GDM1 (cell line): ENCODE measurements around the gene DNM2.
"Not testable (repeated sequence)": the region's sequence is repeated elsewhere in the genome, so short reads cannot be mapped to it uniquely, and the experiment has no call there.

Source experiments
- DNase-seq: peaks from one replicate; lab custom pipeline; 2025; lab: John Stamatoyannopoulos, UW

The DNM2 gene

GRCh38 chr19:10725415-10725814 is 7.5 kb downstream of the DNM2 start:
- no peak for DNase-seq

GRCh38 chr19:10726268-10726667 is 8.4 kb downstream of the DNM2 start:
- DNase-seq: no peak

- no peak for DNase-seq
These were observed 9.9 kb downstream of the DNM2 start for GRCh38 chr19:10727685-10728201.

GRCh38 chr19:10729411-10729810 is 11.5 kb downstream of the DNM2 start:
- DNase-seq: no peak

GRCh38 chr19:10730932-10731331 is 13.1 kb downstream of the DNM2 start:
- no peak for DNase-seq

GRCh38 chr19:10735741-10736140 is 17.9 kb downstream of the DNM2 start:
- DNase-seq: no peak

- no peak for DNase-seq
These were observed 18.3 kb downstream of the DNM2 start for GRCh38 chr19:10736189-10736588.

GRCh38 chr19:10736916-10737551 is 19.2 kb downstream of the DNM2 start:
- no peak for DNase-seq

GRCh38 chr19:10737722-10738121 is 19.8 kb downstream of the DNM2 start:
- DNase-seq: no peak

- DNase-seq: no peak
These were observed 22.9 kb downstream of the DNM2 start for GRCh38 chr19:10740798-10741197.

GRCh38 chr19:10742476-10742875 is 24.6 kb downstream of the DNM2 start:
- DNase-seq: no peak

GRCh38 chr19:10744253-10744798 is 26.4 kb downstream of the DNM2 start:
- no peak for DNase-seq

GRCh38 chr19:10744801-10745293 is 27.0 kb downstream of the DNM2 start:
- DNase-seq: no peak

GRCh38 chr19:10746437-10746836 is 28.6 kb downstream of the DNM2 start:
- DNase-seq: not testable (repeated sequence)

- DNase-seq: no peak
These were observed 29.4 kb downstream of the DNM2 start for GRCh38 chr19:10747271-10747670.

- no peak for DNase-seq
These were observed 29.8 kb downstream of the DNM2 start for GRCh38 chr19:10747674-10748073.

GRCh38 chr19:10748195-10748926 is 30.5 kb downstream of the DNM2 start:
- DNase-seq: no peak

GRCh38 chr19:10748927-10749434 is 31.1 kb downstream of the DNM2 start:
- no peak for DNase-seq

- DNase-seq: no peak
These were observed 31.8 kb downstream of the DNM2 start for GRCh38 chr19:10749435-10750384.

GRCh38 chr19:10751109-10751953 is 33.5 kb downstream of the DNM2 start:
- DNase-seq: no peak
